ENCODE results near the gene MEX3C.

The MEX3C gene

DNA sequence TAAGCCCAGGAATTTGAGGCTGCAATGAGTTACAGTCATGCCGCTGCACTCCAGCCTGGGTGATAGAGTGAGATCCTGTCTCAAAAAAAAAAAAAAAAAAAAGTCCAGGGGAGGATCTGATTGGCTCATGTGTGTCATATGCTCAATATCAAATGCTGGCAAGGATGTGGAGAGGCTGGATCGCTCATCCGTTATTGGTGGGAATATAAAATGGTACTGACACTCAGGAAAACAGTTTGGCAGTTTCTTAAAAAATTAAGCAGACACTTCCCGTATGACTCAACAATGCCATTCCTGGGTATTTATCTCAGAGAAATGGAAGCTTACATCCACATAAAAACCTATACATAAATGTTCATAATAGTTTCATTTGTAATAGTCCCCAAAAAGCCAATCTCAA lies 68.9 kb downstream of the MEX3C start:
- DNase-seq (ENCODE audit: low spot score) = no peak

DNA sequence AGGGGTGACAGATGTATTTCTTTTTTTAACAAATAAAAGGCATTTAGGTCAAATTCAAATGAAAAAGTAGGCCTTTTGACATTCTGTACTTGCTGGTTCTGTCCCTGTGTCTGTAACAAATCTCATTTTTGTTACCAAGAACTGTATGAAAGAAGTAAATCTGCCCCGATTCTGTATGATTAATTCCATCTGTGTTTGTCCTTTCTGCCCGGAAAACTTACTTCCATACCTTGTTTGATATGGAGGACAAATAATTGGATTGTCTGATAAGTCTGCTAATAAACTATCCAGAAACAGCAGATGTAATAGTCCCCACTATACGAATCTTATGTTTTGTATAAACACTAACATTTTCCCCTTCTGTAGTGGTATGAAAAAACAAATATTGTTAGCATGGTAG lies 69.8 kb downstream of the MEX3C start:
- DNase-seq (ENCODE audit: low spot score) = no peak
- TF ChIP-seq, protein P1, sequence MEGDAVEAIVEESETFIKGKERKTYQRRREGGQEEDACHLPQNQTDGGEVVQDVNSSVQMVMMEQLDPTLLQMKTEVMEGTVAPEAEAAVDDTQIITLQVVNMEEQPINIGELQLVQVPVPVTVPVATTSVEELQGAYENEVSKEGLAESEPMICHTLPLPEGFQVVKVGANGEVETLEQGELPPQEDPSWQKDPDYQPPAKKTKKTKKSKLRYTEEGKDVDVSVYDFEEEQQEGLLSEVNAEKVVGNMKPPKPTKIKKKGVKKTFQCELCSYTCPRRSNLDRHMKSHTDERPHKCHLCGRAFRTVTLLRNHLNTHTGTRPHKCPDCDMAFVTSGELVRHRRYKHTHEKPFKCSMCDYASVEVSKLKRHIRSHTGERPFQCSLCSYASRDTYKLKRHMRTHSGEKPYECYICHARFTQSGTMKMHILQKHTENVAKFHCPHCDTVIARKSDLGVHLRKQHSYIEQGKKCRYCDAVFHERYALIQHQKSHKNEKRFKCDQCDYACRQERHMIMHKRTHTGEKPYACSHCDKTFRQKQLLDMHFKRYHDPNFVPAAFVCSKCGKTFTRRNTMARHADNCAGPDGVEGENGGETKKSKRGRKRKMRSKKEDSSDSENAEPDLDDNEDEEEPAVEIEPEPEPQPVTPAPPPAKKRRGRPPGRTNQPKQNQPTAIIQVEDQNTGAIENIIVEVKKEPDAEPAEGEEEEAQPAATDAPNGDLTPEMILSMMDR (IDR thresholded peaks at IDR 0.05; ENCODE audit: extremely low read depth, missing control alignments) = no peak

More for the DNA sequence above, 68.9 kb downstream of the MEX3C start:
- TF ChIP-seq, protein P1 (IDR thresholded peaks at IDR 0.05; ENCODE audit: extremely low read depth, missing control alignments) = no peak

DNA sequence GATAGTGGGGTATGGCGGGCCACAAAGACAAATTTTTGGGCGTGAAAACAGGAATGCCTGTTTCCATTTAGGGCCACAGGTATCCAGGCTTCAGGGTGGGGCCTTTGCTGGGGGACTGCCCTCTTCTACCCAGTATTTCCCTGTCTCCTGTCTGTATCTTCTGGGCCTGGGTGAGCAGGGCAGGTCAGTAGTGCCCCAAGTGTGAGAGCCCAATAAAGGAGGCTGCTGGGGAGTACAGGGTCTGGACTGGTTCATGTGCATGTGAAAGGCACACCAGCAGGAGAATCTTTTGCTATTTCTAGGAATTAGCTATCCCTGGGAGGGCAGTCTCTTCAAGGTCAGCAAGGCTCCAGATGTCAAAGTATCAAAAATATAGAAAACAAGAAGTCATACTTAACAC lies 71.5 kb downstream of the MEX3C start:
- TF ChIP-seq, protein P1 (IDR thresholded peaks at IDR 0.05; ENCODE audit: extremely low read depth, missing control alignments) = no peak
- no peak for DNase-seq (ENCODE audit: low spot score)

Measured in GM20000 (cell line).